Gastrocnemius medialis (tissue), 4 donors: ENCODE results near the gene HMGN5. TPM values are rescaled to one million over a fixed set of nuclear protein-coding genes. Genes with fewer than 3 reads are reported as not detected.

ENCODE experiments used
- ATAC-seq, 2 donors: fragments of 150-250 bp; one replicate each; pipeline ENCODE4 v1.9.1; 2016
- DNase-seq, 2 donors: peaks; one replicate each; pipeline ENCODE4 v3.0.0-alpha.2; 2019
- H3K27ac ChIP-seq, 4 donors: fragments of 200-600 bp; sonication (generic); 1 replicate in 1 of 4; 2 replicates in 3 of 4; pipeline ENCODE4 v1.5.1; 2016 to 2018; ENCODE audit warnings: mild to moderate bottlenecking in 2 of 4, moderate library complexity in 1 of 4
- H3K27me3 ChIP-seq, 3 donors: fragments of 200-600 bp; sonication (generic) in 2 of 3; 1 replicate in 1 of 3; 2 replicates in 2 of 3; pipeline versions ENCODE4 v1.5.1 to v1.6.0; 2016 to 2019; ENCODE audit warnings: mild to moderate bottlenecking in 1 of 3, moderate library complexity in 1 of 3
- H3K36me3 ChIP-seq, 2 donors: fragments of 200-600 bp; sonication (generic) in 1 of 2; one replicate each; pipeline ENCODE4 v1.5.1; 2017 to 2018
- H3K4me1 ChIP-seq, 2 donors: fragments of 200-600 bp; sonication (generic) in 1 of 2; one replicate each; pipeline ENCODE4 v1.5.1; 2016 to 2017; ENCODE audit warnings: mild to moderate bottlenecking in 2 of 2
- H3K4me3 ChIP-seq, 4 donors: fragments of 200-600 bp; sonication (generic) in 3 of 4; 1 replicate in 1 of 4; 2 replicates in 3 of 4; pipeline ENCODE4 v1.5.1; 2016 to 2019; ENCODE audit warnings: mild to moderate bottlenecking in 2 of 4
- H3K9me3 ChIP-seq, 3 donors: fragments of 200-600 bp; sonication (generic) in 2 of 3; 1 replicate in 1 of 3; 2 replicates in 2 of 3; pipeline ENCODE4 v1.5.1; 2016 to 2019
- CTCF ChIP-seq, 5 experiments: fragments of 450-650 bp in 3 of 5; fragments of 200-600 bp in 2 of 5; sonication (generic) in 2 of 5; IDR thresholded peaks in 4 of 5; conservative IDR thresholded peaks in 1 of 5; 1 replicate in 4 of 5; 2 replicates in 1 of 5; pipeline ENCODE4 v1.5.1; 2016 to 2019; ENCODE audit warnings: antibody characterized with exemption in 5 of 5, mild to moderate bottlenecking in 3 of 5, moderate library complexity in 3 of 5
- POLR2A ChIP-seq, 2 donors: fragments of 450-650 bp; IDR thresholded peaks; one replicate each; pipeline ENCODE4 v1.6.1; 2017; ENCODE audit warnings: antibody characterized with exemption in 2 of 2, mild to moderate bottlenecking in 2 of 2, moderate library complexity in 2 of 2
- in situ Hi-C, 4 donors: fragments of 200-750 bp; cut with MboI; loops; one replicate each; pipeline versions ENCODE4 v1.15.0 to v1.8.0; 2017; ENCODE audit warnings: low sequenced_read_pairs in 4 of 4
- intact Hi-C: fragments of 100-400 bp; cut with DNase I; formaldehyde crosslinking; loops from one replicate; pipeline ENCODE4 v1.15.1; 2023; ENCODE audit warnings: low total_unique reads
- total RNA-seq, 4 donors: library from RNA; depleted of rRNA; stranded (reverse); fragments of >200 nt; gene quantifications; one replicate each; pipeline versions ENCODE4 v1.1.0 to v1.2.3, GENCODE V29; 2016

Gene HMGN5
- total RNA-seq = 1 to 10 TPM in 3 of 4 donors, under 1 TPM in 1; 0.97 to 2.9 (median 1.2) TPM

- H3K27ac ChIP-seq = peak within 1 kb of the TSS; percentile 23 to 68 (median 58)
- no peaks in the 10 kb centered on the region for H3K36me3 ChIP-seq
- intact Hi-C loops = no loop called here
- H3K27me3 ChIP-seq = no peaks in the 10 kb centered on the region
- TF ChIP-seq POLR2A (IDR thresholded peaks at IDR 0.05) (peak in 1 of 2 donors; percentile 10), CTCF (IDR thresholded peaks at IDR 0.05 in 4 of 5, conservative IDR thresholded peaks at IDR 0.05 in 1 of 5) (no peak)
- H3K4me3 ChIP-seq = peak within 1 kb of the TSS; percentile 34 to 59 (median 46)
- ATAC-seq (peak; percentile 60 to 70), DNase-seq (peak; percentile 36 to 54)
- no peaks in the 10 kb centered on the region for H3K4me1 ChIP-seq
- no peaks in the 10 kb centered on the region for H3K9me3 ChIP-seq
- in situ Hi-C loops = no loop called here
Observed at GRCh38 chrX:81201671-81202455, at the start of gene HMGN5, which contains the start of gene SH3BGRL. TSS of gene HMGN5 (minus strand) at chrX:81201913. CDS start at chrX:81121549, 80,364 bp downstream. TSS of gene SH3BGRL (plus strand) at chrX:81202102. CDS start at chrX:81202201, 99 bp downstream.

GRCh38 chrX:81241753-81242152 is 40.0 kb upstream of the HMGN5 start:
- intact Hi-C loops (no loop called here), in situ Hi-C loops (no loop called here)
- TF ChIP-seq CTCF (IDR thresholded peaks at IDR 0.05 in 4 of 5, conservative IDR thresholded peaks at IDR 0.05 in 1 of 5) = no peak
- no peak for TF ChIP-seq POLR2A (IDR thresholded peaks at IDR 0.05)

GRCh38 chrX:81240701-81241331 is 39.1 kb upstream of the HMGN5 start:
- in situ Hi-C loops = no loop called here
- Histone ChIP-seq H3K9me3 (no peaks in the 10 kb centered on the region), H3K27ac (no peak overlapping the region), H3K4me3 (no peak overlapping the region), H3K27me3 (no peaks in the 10 kb centered on the region), H3K4me1 (no peaks in the 10 kb centered on the region), H3K36me3 (no peaks in the 10 kb centered on the region)
- ATAC-seq (no peak), DNase-seq (no peak)
- intact Hi-C loops = no loop called here
- TF ChIP-seq CTCF (IDR thresholded peaks at IDR 0.05 in 4 of 5, conservative IDR thresholded peaks at IDR 0.05 in 1 of 5) (no peak), POLR2A (IDR thresholded peaks at IDR 0.05) (no peak)

More at GRCh38 chrX:81241753-81242152, 40.0 kb upstream of the HMGN5 start:
- Histone ChIP-seq H3K9me3 (no peaks in the 10 kb centered on the region), H3K27ac (no peak overlapping the region), H3K4me1 (no peaks in the 10 kb centered on the region), H3K36me3 (no peaks in the 10 kb centered on the region), H3K4me3 (no peak overlapping the region), H3K27me3 (no peaks in the 10 kb centered on the region)
- no peak for ATAC-seq
- DNase-seq = no peak

- Histone ChIP-seq H3K36me3 (no peaks in the 10 kb centered on the region), H3K9me3 (no peaks in the 10 kb centered on the region), H3K27ac (no peak overlapping the region), H3K4me3 (no peak overlapping the region), H3K27me3 (no peaks in the 10 kb centered on the region), H3K4me1 (no peaks in the 10 kb centered on the region)
- no peak for TF ChIP-seq POLR2A (IDR thresholded peaks at IDR 0.05)
- no peak for TF ChIP-seq CTCF (IDR thresholded peaks at IDR 0.05 in 4 of 5, conservative IDR thresholded peaks at IDR 0.05 in 1 of 5)
- intact Hi-C loops (no loop called here), in situ Hi-C loops (no loop called here)
- DNase-seq (no peak), ATAC-seq (no peak)
Observed at GRCh38 chrX:81238166-81238565, 36.5 kb upstream of the HMGN5 start.
